Esophagus (tissue), 2 donors: ENCODE data around the gene MAP2K5. TPM values are rescaled to one million over a fixed set of nuclear protein-coding genes. Genes with fewer than 3 reads are reported as not detected.

ENCODE experiments used
- H3K27ac ChIP-seq, 2 donors: one replicate each; pipeline ENCODE4 v1.5.1; 2013; ENCODE audit warnings: low read depth in 2 of 2, mild to moderate bottlenecking in 2 of 2, inconsistent platforms in 1 of 2, low read length in 1 of 2, moderate library complexity in 1 of 2
- H3K27me3 ChIP-seq, 2 donors: one replicate each; pipeline ENCODE4 v1.6.1; 2013; ENCODE audit warnings: low read length in 2 of 2, control low read depth in 1 of 2, mild to moderate bottlenecking in 1 of 2; ENCODE audit not compliant: insufficient read depth in 2 of 2, control insufficient read depth in 1 of 2
- H3K36me3 ChIP-seq, 2 donors: one replicate each; pipeline ENCODE4 v1.6.1; 2013; ENCODE audit warnings: low read length in 1 of 2; ENCODE audit not compliant: control insufficient read depth in 2 of 2, insufficient read depth in 2 of 2
- H3K4me1 ChIP-seq, 2 donors: one replicate each; pipeline ENCODE4 v1.6.1; 2013; ENCODE audit warnings: low read length in 1 of 2; ENCODE audit not compliant: control insufficient read depth in 2 of 2, insufficient read depth in 2 of 2
- H3K4me3 ChIP-seq, 2 donors: one replicate each; pipeline ENCODE4 v1.5.1; 2013; ENCODE audit warnings: low read length in 2 of 2, mild to moderate bottlenecking in 2 of 2, low read depth in 1 of 2, moderate library complexity in 1 of 2
- H3K9me3 ChIP-seq, 2 donors: one replicate each; pipeline ENCODE4 v1.6.1; 2013; ENCODE audit warnings: mild to moderate bottlenecking in 2 of 2, low read depth in 1 of 2, low read length in 1 of 2, moderate library complexity in 1 of 2; ENCODE audit not compliant: control insufficient read depth in 2 of 2, insufficient read depth in 1 of 2
- WGBS, 2 donors: extraction: QIAGEN DNeasy Blood & Tissue Kit; methylation state at CpG; one replicate each; pipeline ENCODE4 v1.1.7; 2013; 5-methylcytosine and 5-hydroxymethylcytosine counted together
- polyA plus RNA-seq, 2 donors: library from polyadenylated mRNA; stranded (reverse); fragments of 200-250 nt; gene quantifications; one replicate each; pipeline ENCODE4 v1.2.3, GENCODE V29; 2013
- donor health status: healthy with polysubstance abuse.
- donor health status: Bipolar disorder and iron deficiency.

Gene MAP2K5
- polyA plus RNA-seq, 2 donors: 3.2 to 5.0 TPM

DNA sequence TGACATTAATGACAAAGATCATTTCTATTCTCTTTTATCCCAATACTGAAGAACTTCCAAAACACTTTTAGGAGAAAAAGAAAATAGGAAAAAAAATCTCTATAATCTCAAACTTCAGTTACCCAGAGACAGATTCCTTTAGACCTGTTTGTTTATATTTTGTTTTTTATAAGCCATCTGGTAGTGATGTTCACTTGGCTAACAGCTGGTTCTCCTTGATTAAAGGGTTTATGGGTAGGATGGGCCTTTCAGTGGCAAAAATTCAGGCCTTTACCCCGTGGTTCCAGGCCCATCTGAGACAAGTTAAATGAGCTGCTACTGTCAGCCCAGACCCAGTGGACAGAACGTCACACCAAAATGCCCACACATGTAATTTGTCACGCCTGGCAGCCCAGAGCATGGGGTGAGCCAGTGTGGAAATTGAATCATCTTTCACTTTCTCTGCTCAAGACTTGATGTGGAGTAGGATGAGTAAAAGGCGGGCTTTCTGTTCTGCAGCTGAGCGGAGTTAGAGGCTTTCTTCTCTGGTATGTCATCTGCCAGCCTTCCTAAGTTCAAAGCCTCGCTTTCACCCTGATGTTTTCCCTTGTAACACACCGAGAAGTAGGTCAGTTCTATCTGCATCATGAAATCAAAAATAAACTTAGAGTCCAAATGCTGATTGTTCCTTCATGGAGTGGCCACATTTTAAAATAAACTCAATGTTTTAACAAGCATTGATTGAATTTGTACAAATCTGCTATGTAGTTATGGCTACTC, 220.3 kb downstream of the MAP2K5 start:
- Histone ChIP-seq H3K4me3 (no peak overlapping the region), H3K36me3 (peaks cover 0 to 2% of the 10 kb centered on the region in 2 donors), H3K9me3 (no peaks in the 10 kb centered on the region), H3K4me1 (no peaks in the 10 kb centered on the region), H3K27me3 (no peaks in the 10 kb centered on the region), H3K27ac (no peak overlapping the region)
- WGBS, 2 donors: 76 to 77% methylated on average over 7 of the region's 7 CpGs

DNA sequence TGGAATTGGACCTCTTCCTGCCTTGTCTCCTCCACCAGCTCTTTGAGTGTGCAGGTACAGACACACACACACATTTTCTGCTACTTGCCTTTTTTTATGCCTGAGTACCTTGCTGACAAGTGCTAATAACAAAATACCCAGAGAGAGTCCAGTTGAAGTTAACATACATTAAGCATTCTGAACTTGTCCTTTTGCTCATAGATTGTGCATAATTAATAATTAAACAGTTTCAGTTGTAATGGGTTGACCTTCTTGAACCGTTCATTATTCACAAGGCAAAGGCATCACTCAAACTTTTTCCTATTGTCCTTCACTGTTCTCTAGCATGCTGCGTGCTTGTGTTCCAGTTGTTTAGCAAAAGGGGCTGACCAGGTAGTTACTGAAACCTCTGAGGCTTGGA, 223.2 kb downstream of the MAP2K5 start:
- 72 to 84% methylated on average over 2 of the region's 2 CpGs for WGBS, 2 donors
- no peak overlapping the region for H3K4me3 ChIP-seq
- H3K27me3 ChIP-seq: no peaks in the 10 kb centered on the region
- H3K4me1 ChIP-seq: no peaks in the 10 kb centered on the region
- peaks cover 0 to 4% of the 10 kb centered on the region in 2 donors for H3K36me3 ChIP-seq
- H3K9me3 ChIP-seq: no peaks in the 10 kb centered on the region
- no peak overlapping the region for H3K27ac ChIP-seq

DNA sequence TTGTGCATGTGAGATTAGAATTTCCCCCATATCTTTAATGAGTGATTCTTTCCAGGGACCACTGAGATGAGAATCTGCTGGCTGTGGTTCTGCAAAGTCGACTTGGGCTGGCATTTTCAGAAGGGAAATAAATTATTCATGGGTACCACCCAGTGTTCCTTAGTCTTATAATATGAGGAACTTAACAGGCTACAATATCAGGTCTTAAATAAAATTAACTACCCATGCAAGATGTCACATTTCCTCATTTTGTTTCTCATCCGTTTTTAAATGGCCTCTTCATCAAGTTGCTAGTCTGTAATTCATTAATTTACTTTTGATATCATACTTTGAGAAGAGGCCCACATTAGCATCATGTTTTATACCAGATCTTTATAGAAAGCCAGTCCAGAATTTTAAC, 224.5 kb downstream of the MAP2K5 start:
- Histone ChIP-seq H3K9me3 (no peaks in the 10 kb centered on the region), H3K27me3 (no peaks in the 10 kb centered on the region), H3K36me3 (peaks cover 0 to 4% of the 10 kb centered on the region in 2 donors), H3K4me3 (no peak overlapping the region), H3K4me1 (no peaks in the 10 kb centered on the region), H3K27ac (no peak overlapping the region)
- 71 to 72% methylated on average over 2 of the region's 2 CpGs for WGBS, 2 donors

DNA sequence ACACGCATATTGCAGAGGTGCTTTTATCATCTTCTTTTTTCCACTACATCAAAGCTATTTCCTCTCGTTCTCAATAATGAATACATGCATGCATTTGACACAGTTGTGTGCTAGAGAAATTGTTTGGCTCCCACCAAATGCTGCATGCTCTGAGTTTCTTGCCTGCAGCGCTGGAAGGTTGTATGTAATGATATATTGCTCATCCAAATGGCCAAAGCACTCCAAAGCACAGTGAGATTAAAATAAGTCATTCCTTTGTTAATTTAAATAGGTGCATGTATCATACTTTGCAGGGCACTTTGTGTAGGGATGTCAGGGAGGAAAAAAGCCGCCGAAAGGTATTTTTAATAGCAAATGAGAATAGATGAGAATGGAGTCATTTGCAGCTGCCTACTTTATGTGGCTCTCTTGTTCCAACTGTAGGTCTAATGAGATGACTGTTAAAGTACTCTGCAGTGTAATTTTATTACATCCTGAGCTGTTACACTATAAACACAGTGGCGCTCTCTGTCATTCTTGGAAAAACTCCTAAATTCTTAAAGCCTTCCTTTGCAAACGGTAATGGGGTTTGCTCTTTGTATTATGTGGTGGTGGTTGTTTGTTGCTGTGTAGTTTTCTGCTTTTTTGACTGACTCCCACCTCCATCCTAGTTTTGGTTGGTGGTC, 225.9 kb downstream of the MAP2K5 start:
- no peaks in the 10 kb centered on the region for H3K4me1 ChIP-seq
- H3K9me3 ChIP-seq: no peaks in the 10 kb centered on the region
- 88 to 93% methylated on average over 7 of the region's 7 CpGs for WGBS, 2 donors
- no peak overlapping the region for H3K4me3 ChIP-seq
- no peak overlapping the region for H3K27ac ChIP-seq
- peaks cover 0 to 2% of the 10 kb centered on the region in 2 donors for H3K36me3 ChIP-seq
- no peaks in the 10 kb centered on the region for H3K27me3 ChIP-seq

DNA sequence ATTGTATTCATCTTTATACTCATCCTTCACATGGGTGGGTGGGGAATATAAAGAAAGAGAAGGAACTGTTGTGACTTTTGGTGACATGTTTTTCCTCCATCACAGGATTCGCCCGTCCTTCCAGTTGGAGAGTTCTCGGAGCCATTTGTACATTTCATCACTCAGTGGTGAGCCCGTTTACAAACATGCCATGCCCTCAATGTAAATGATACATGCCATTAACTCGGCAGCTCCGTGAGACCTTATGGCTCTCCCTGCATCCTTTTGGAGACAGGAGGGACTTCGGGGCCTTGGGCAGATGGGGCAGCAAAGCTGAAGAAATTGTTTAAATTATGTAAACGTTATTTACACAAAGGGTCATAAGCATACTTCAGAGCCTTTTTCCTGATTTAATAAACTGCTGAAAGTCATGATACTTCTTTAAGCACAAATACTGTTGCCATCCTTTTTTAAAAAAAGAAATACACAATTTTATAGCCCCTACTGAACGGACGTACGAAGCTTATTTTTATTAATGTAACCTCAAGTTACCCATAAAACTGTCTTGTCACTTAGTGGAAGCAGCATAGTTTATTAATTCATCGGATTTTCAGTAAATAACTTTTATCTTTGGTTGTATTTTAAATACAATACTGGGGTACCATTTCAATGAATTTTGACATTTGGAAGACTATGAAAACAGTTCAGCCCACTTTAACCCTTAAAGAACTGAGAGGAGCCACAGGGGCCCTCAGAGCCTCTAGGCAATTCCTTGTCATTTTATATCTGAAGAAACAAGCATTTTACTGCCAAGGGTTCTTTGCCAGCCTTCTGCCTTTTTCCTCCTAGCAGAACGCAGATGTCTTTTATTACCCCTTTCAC, 227.2 kb downstream of the MAP2K5 start:
- WGBS, 2 donors: 87 to 89% methylated on average over 13 of the region's 13 CpGs
- Histone ChIP-seq H3K27me3 (no peaks in the 10 kb centered on the region), H3K36me3 (peaks cover 0 to 2% of the 10 kb centered on the region in 2 donors), H3K4me3 (no peak overlapping the region), H3K27ac (no peak overlapping the region), H3K9me3 (no peaks in the 10 kb centered on the region), H3K4me1 (no peaks in the 10 kb centered on the region)

DNA sequence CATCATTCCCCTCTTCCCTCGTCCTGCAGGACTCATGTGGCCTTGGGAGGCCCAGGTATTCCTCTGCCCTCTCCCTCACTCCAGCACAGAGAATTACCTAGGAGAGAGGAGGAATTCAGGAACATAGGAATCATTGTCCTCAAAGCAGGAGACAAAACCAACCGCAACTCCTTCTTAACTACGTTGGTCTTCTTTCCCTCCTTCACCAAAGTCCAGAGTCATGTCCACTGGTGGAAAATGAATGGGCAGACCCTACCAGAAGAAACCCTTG, 227.8 kb downstream of the MAP2K5 start:
- Histone ChIP-seq H3K9me3 (no peaks in the 10 kb centered on the region), H3K4me1 (no peaks in the 10 kb centered on the region), H3K4me3 (no peak overlapping the region), H3K27me3 (no peaks in the 10 kb centered on the region), H3K27ac (no peak overlapping the region), H3K36me3 (peaks cover 0 to 2% of the 10 kb centered on the region in 2 donors)
- 90 to 98% methylated on average over 3 of the region's 3 CpGs for WGBS, 2 donors

DNA sequence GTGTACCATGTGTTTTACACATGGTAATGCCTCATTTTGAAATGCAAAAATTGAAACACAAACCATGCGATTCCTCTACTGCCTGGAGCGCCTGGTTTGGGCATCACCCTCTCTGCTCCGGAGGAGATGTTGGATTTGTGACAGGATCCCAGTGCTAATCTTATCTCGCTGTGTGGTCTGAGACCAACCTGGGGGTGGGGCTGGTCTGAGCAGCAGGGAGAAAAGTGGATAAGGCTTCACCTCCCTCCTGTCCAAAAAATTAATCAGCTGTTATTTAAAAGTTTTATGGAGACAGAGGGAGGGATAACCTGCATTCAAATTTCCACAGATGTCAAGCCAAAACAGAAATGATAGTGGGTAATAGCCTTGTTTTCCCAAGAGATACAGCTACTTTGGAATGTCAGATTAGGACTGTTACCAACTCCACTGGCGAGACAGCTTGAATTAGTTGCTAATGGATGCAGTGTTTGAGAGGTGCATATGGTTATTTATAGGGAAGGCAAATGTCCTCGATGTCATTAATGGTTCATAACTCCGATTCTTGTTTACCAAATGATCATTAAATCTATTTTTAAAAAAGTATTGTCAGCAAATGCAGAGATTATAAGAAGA, 228.8 kb downstream of the MAP2K5 start:
- H3K4me1 ChIP-seq: no peaks in the 10 kb centered on the region
- 75 to 81% methylated on average over 7 of the region's 7 CpGs for WGBS, 2 donors
- no peaks in the 10 kb centered on the region for H3K27me3 ChIP-seq
- H3K27ac ChIP-seq: no peak overlapping the region
- no peak overlapping the region for H3K4me3 ChIP-seq
- H3K36me3 ChIP-seq: peaks cover 0 to 2% of the 10 kb centered on the region in 2 donors
- no peaks in the 10 kb centered on the region for H3K9me3 ChIP-seq

DNA sequence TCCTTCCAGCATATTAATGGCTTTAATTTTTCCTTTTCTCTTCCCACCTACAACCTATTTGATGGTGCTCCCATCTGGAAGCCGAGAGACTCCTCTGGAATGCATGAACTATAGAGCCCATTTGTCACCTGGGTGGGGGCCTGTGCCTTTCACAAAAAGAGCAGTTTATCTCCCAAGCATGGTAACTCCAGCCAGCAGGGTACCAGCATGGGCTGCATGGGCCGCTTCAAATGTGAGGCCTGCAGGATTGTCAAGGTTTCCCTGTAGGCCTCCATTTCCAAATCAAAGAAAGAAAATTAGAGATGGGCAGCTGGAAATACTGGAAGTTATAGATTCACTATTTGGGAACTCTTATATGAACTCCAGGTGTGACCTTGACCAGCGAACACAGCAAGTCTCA, 232.1 kb downstream of the MAP2K5 start:
- WGBS, 2 donors: 97 to 98% methylated on average over 3 of the region's 3 CpGs

DNA sequence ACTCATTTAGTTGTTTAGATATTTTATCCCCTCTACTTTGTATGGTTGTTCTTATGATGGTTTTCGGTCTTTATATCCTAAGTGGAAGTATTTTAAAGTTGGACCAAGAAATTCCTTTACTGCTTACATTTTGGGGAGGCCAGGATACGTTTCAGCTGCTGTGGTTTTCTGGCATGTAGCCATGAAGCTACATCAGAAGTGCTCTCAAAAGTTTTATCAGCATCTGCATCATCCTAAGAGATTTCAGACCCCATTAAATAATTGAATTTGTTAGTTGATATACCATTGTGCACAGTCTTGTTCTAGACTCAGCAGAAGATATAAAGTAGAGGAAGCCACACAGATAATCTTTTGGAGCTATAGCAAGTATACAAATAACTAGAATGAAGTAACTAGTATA, 232.7 kb downstream of the MAP2K5 start:
- peaks cover 0 to 2% of the 10 kb centered on the region in 2 donors for H3K36me3 ChIP-seq
- no peaks in the 10 kb centered on the region for H3K4me1 ChIP-seq
- H3K4me3 ChIP-seq: no peak overlapping the region
- H3K9me3 ChIP-seq: no peaks in the 10 kb centered on the region
- WGBS, 2 donors: 85 to 94% methylated on average over 2 of the region's 2 CpGs
- H3K27me3 ChIP-seq: no peaks in the 10 kb centered on the region
- H3K27ac ChIP-seq: no peak overlapping the region

More for the DNA sequence above, 232.1 kb downstream of the MAP2K5 start:
- no peaks in the 10 kb centered on the region for H3K27me3 ChIP-seq
- H3K4me1 ChIP-seq: no peaks in the 10 kb centered on the region
- H3K9me3 ChIP-seq: no peaks in the 10 kb centered on the region
- peaks cover 0 to 2% of the 10 kb centered on the region in 2 donors for H3K36me3 ChIP-seq
- no peak overlapping the region for H3K27ac ChIP-seq
- no peak overlapping the region for H3K4me3 ChIP-seq
